Measurements from ENCODE around the gene MEGF9.

MEGF9 gene

DNA sequence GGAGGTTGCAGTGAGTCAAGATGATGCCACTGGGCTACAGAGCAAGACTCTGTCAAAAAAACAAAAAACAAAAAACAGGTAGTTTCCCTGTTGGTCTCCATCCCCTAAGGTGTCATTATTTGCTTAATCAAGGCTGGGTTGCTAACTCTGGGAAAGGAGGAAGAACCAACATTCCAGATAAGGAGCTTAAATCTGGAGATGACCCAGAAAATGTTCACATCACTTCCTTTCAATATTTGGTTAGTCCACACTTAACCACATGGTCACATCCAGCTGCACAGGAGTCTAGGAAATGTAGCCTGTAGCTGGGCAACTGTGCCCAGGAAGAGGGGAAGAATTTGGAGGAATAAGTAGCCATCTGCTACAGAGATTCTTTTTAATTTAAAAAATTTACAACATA, 25.9 kb upstream of the MEGF9 start:
- TF ChIP-seq ZFX (IDR thresholded peaks at IDR 0.05; ENCODE audit: borderline replicate concordance), result no peak
- TF ChIP-seq, protein P1, sequence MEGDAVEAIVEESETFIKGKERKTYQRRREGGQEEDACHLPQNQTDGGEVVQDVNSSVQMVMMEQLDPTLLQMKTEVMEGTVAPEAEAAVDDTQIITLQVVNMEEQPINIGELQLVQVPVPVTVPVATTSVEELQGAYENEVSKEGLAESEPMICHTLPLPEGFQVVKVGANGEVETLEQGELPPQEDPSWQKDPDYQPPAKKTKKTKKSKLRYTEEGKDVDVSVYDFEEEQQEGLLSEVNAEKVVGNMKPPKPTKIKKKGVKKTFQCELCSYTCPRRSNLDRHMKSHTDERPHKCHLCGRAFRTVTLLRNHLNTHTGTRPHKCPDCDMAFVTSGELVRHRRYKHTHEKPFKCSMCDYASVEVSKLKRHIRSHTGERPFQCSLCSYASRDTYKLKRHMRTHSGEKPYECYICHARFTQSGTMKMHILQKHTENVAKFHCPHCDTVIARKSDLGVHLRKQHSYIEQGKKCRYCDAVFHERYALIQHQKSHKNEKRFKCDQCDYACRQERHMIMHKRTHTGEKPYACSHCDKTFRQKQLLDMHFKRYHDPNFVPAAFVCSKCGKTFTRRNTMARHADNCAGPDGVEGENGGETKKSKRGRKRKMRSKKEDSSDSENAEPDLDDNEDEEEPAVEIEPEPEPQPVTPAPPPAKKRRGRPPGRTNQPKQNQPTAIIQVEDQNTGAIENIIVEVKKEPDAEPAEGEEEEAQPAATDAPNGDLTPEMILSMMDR (IDR thresholded peaks at IDR 0.05), result no peak
- H3K27ac ChIP-seq, result no peak overlapping the region

DNA sequence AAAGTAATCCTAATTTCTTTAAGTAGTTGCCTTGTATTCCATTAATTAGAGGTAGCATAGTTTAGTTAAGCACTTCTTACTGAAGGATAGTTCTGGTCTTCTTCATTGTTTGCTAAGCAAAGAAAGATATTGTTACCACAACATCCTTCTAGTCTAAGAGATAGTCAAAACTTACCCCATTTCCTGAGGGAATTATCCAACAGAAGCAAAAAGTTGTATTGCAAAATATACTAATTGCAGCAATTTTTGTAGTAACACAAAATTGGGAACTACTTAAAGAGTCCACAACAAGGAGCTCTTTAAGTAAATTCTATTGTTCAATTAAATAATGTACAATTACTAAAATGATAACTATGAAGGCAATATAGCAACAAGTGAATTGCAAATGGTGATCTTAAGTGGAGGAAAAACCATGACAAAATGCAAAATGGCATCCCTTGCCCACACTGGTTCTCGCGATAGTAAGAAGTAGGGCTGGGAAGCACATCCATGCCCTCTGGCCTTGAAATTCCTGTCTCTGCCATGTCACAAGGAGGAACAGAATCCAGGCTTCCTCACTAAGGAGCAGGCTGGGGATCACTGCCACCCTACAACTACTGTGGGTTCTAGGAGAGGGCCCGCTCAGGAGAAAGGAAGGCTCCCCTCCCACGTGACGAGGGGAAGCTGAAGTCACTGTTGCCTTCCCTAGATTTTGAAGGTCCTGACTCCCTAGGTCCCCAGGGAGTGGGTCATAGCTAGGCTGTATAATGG, 23.3 kb upstream of the MEGF9 start:
- H3K27ac ChIP-seq, result no peak overlapping the region
- TF ChIP-seq, protein P1 (IDR thresholded peaks at IDR 0.05), result no peak
- TF ChIP-seq ZFX (IDR thresholded peaks at IDR 0.05; ENCODE audit: borderline replicate concordance), result no peak

DNA sequence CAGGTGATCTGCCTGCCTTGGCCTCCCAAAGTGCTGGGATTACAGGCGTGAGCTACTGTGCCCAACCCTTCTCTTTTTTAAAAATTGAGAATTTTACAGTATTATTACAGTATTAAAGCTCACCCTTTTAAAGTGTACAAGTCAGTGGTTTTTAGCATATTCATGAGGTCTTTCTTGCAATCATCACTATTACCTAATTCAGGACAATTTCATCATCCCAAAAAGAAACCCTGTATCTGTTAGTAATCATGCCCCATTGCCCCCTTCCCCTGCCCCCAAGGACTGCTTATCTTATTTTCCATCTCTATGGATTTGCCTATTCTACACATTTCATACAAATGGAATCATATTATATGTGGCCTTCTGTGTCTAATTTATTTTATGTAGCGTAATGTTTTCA, 22.6 kb upstream of the MEGF9 start:
- TF ChIP-seq ZFX (IDR thresholded peaks at IDR 0.05; ENCODE audit: borderline replicate concordance), result no peak
- TF ChIP-seq, protein P1 (IDR thresholded peaks at IDR 0.05), result no peak

DNA sequence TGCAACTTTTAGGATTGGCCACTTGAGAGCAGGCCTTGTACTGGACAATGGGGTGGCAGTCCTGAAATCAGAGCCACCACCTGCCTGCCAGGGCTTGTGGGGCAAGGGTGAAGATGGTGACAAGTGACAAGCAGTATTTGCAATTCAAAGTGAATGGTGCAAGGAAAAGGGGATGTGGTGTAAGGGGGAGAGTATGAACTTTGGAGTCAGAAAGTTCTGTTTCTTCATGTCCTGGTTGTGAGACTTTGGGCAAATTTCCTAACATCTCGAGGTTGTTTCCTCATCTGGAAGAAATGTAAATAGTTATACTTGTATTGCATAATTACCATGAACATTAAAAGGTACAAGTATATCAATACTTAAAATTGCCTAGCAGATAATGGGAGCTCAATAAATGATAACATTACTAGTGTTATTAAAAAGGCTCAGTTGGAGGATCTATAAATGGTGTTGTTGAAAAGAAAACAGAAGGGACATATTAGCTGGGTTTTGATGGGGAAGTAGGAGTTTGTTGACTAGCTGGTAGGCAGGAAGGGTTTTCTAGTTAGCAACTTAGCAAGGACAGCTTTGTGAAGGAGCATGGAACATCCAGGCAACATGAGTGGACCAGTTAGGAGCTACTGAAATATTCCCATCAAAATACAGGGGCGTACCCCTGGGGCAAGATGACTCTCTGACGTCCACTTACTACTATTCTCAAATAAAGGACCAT, 21.3 kb upstream of the MEGF9 start:
- TF ChIP-seq ZFX (IDR thresholded peaks at IDR 0.05; ENCODE audit: borderline replicate concordance), result no peak
- TF ChIP-seq, protein P1 (IDR thresholded peaks at IDR 0.05), result no peak
- H3K27ac ChIP-seq, result no peak overlapping the region

More for the DNA sequence above, 22.6 kb upstream of the MEGF9 start:
- no peak overlapping the region for H3K27ac ChIP-seq

DNA sequence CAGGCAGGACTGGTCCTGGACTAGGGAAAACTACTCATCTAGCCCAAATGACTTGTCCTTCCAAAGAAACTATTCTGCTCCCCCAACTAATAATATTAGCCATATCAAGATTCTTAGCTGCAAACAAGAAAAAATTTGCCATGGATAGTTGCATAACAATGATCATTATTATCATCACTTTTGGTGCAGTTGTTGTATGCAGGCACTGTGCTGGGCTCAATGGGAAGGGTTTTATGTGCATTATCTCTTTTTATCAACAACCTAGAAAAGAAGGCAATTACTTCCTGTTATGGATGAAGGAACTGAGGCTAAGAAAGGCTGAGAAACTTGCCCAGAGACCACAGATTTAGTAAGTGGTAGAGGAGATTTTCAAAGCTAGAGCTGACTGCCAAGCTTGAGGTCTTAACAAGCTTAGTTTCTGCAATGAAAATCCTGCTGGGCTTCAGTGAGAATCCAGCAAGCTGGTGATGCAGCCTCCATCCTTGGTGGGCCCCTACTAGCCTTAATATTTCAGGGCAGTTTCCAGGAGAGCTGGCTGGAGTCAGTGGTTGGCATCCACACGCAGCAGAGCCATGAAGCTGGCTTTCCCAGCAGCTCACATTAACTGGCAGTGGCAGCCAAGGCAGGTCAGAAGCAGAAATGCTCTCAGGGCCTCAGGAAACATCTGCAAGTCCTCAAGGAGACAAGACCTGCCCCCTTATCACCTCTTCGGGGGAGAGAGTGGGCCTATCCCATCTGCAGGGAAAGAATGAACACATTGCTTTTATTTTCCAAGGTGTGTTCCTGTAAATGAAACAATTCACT, 20.5 kb upstream of the MEGF9 start:
- TF ChIP-seq ZFX (IDR thresholded peaks at IDR 0.05; ENCODE audit: borderline replicate concordance), result no peak
- TF ChIP-seq, protein P1 (IDR thresholded peaks at IDR 0.05), result no peak
- H3K27ac ChIP-seq, result no peak overlapping the region

DNA sequence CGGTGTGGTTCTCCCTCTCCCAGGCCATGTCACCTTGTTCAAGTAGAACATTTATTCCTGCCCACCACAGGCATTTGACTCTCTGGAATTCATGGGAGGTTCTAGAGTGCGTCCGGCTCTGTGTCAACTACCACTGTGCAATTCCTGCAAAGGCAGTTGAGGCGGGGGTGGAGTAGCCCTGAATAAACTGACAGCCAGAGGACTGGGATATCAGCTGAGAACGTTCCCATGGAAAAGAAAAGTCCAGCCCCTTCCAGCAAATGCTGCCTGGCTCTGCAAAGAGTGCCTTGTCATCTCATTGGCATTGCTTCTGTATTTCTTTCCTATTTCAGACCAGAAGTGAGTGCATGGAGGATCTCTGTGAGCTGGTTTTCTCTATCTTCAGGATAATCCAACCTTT, 18.9 kb upstream of the MEGF9 start:
- TF ChIP-seq ZFX (IDR thresholded peaks at IDR 0.05; ENCODE audit: borderline replicate concordance), result no peak
- TF ChIP-seq, protein P1 (IDR thresholded peaks at IDR 0.05), result no peak
- H3K27ac ChIP-seq, result no peak overlapping the region

All from 22Rv1 (cell line).